GM12878 (cell line): ENCODE data around the gene LRRTM3.

Source experiments
- HDGF ChIP-seq: fragments of 450-650 bp; IDR thresholded peaks from 2 replicates; pipeline ENCODE4 v1.6.1; 2016; ENCODE audit warnings: antibody characterized with exemption
- LARP7 ChIP-seq: fragments of 450-650 bp; IDR thresholded peaks from 2 replicates; pipeline ENCODE4 v1.6.1; 2017; ENCODE audit warnings: mild to moderate bottlenecking
- ZNF207 ChIP-seq: fragments of 450-650 bp; IDR thresholded peaks from 2 replicates; pipeline ENCODE4 v1.6.1; 2014; ENCODE audit warnings: antibody characterized with exemption, mild to moderate bottlenecking, borderline replicate concordance
- ZNF24 ChIP-seq: fragments of 450-650 bp; IDR thresholded peaks from 2 replicates; pipeline ENCODE4 v1.6.1; 2017; ENCODE audit warnings: antibody characterized with exemption, mild to moderate bottlenecking
- TF ChIP-seq, protein P1 (sequence below): IDR thresholded peaks from 2 replicates; pipeline ENCODE4 v1.6.1; 2012; ENCODE audit warnings: low read depth, low read length, improper control_type of control experiment

DNA sequence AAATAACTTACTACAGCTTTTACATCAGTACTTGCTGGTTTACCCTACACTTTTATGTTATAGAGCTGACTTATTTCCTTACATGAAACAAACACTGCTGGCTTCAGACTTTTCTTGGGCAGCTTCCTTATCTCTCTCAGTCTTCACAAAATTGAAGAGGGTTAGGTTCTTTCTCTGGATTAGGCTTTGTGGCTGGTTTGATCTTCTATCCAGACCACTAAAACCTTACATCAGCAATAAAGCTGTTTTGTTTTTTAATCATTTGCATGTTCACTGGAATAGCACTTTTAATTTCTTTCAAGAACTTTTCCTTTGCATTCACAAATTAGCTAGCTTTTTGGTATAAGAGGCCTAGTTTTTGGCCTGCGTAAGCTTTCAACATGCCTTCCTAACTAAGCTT, 218.7 kb downstream of the LRRTM3 start:
- TF ChIP-seq ZNF207 = no peak
- TF ChIP-seq HDGF = no peak
- TF ChIP-seq ZNF24 = no peak
- TF ChIP-seq LARP7 = no peak
- TF ChIP-seq, protein P1, sequence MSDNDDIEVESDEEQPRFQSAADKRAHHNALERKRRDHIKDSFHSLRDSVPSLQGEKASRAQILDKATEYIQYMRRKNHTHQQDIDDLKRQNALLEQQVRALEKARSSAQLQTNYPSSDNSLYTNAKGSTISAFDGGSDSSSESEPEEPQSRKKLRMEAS = no peak
